ENCODE data around the gene LNX2. TPM values are rescaled to one million over a fixed set of nuclear protein-coding genes. Genes with fewer than 3 reads are reported as not detected.

Gene LNX2
- total and polyA plus RNA-seq, 2 donors (not counting 1 experiment from before 2014, with no cell fraction given): 2.9 to 10.9 TPM

GRCh38 chr13:27625839-27626238 lies 5.5 kb upstream of the LNX2 start:
- ATAC-seq (ENCODE audit: low read depth): no peak
- no peak overlapping the region for H2AFZ ChIP-seq (ENCODE audit: insufficient read depth, low read depth, low read length, poor library complexity, severe bottlenecking)
- CTCF ChIA-PET: interaction anchor here (0.9 kb wide), 1 partner anchor 16 kb away, joined by 3 read pairs; no protein-coding TSS in a partner anchor
- H3K27me3 Mint-ChIP-seq: no peaks in the 10 kb centered on the region
- H3K9ac ChIP-seq (ENCODE audit: low read length): no peak overlapping the region
- H3K4me2 ChIP-seq (replicated peaks; ENCODE audit: low read depth, low read length, poor library complexity, severe bottlenecking): no peak overlapping the region
- H3K4me3 Mint-ChIP-seq: no peak overlapping the region
- H3K9me3 ChIP-seq (ENCODE audit: control extremely low read depth in 1 of 3, control insufficient read depth in 2 of 3, insufficient read depth in 1 of 3, low read length in 2 of 3): no peaks in the 10 kb centered on the region
- intact Hi-C loops (cut with micrococcal nuclease): loop anchor here (10.0 kb wide), 2 partner anchors 91 to 641 kb away; no protein-coding TSS in a partner anchor
- no peaks in the 10 kb centered on the region for H3K27me3 ChIP-seq (replicated peaks in 1 of 4; ENCODE audit: control extremely low read depth in 1 of 4, control insufficient read depth in 3 of 4, insufficient read depth in 4 of 4, low read length in 3 of 4)
- WGBS (ENCODE audit: insufficient coverage): 100% methylated on average over 1 of the region's 2 CpGs
- peaks cover 74% of the 10 kb centered on the region for H4K20me1 ChIP-seq (ENCODE audit: control insufficient read depth, insufficient read depth, low read length, poor library complexity, severe bottlenecking)
- POLR2A ChIA-PET: no interaction called here
- H3K27ac ChIP-seq (ENCODE audit: low read length in 2 of 2): no peak overlapping the region
- H3K4me1 ChIP-seq (ENCODE audit: control insufficient read depth in 2 of 2, insufficient read depth in 2 of 2, low read length in 2 of 2): peaks cover 12 to 14% of the 10 kb centered on the region in 2 donors
- no peak for DNase-seq
- H3K27ac Mint-ChIP-seq: peak overlapping the region; percentile 3
- no peak overlapping the region for H3K4me3 ChIP-seq (ENCODE audit: control extremely low read depth in 1 of 5, extremely low read depth in 1 of 5, insufficient read depth in 1 of 5, low read depth in 2 of 5, low read length in 4 of 5)
- no peaks in the 10 kb centered on the region for H3K9me3 Mint-ChIP-seq (ENCODE audit: insufficient read depth)
- peaks cover 96% of the 10 kb centered on the region for H3K79me2 ChIP-seq (ENCODE audit: control insufficient read depth, insufficient read depth, low read length)
- H3K36me3 ChIP-seq (replicated peaks in 1 of 2; ENCODE audit: control extremely low read depth in 1 of 2, control insufficient read depth in 1 of 2, extremely low read depth in 1 of 2, insufficient read depth in 2 of 2, low read length in 1 of 2): peaks cover 8 to 23% of the 10 kb centered on the region in 2 experiments
- TF ChIP-seq CTCF (IDR thresholded peaks at IDR 0.05): no peak
- no peak for TF ChIP-seq EZH2 (IDR thresholded peaks at IDR 0.05; ENCODE audit: borderline replicate concordance, insufficient read depth, low read depth, low read length, poor library complexity, severe bottlenecking)
- H3K4me1 Mint-ChIP-seq: peaks cover 53% of the 10 kb centered on the region

- TF ChIP-seq EZH2 (IDR thresholded peaks at IDR 0.05; ENCODE audit: borderline replicate concordance, insufficient read depth, low read depth, low read length, poor library complexity, severe bottlenecking) (no peak), CTCF (IDR thresholded peaks at IDR 0.05) (no peak)
- no peaks in the 10 kb centered on the region for H3K9me3 ChIP-seq (ENCODE audit: control extremely low read depth in 1 of 3, control insufficient read depth in 2 of 3, insufficient read depth in 1 of 3, low read length in 2 of 3)
- DNase-seq (no peak), ATAC-seq (ENCODE audit: low read depth) (no peak)
- no peaks in the 10 kb centered on the region for H3K27me3 ChIP-seq (replicated peaks in 1 of 4; ENCODE audit: control extremely low read depth in 1 of 4, control insufficient read depth in 3 of 4, insufficient read depth in 4 of 4, low read length in 3 of 4)
- Mint-ChIP-seq H3K4me1 (peaks cover 58% of the 10 kb centered on the region), H3K4me3 (peak overlapping the region; percentile 20), H3K9me3 (ENCODE audit: insufficient read depth) (no peaks in the 10 kb centered on the region), H3K27ac (peak overlapping the region; percentile 33), H3K27me3 (no peaks in the 10 kb centered on the region)
- peaks cover 19 to 22% of the 10 kb centered on the region in 2 donors for H3K4me1 ChIP-seq (ENCODE audit: control insufficient read depth in 2 of 2, insufficient read depth in 2 of 2, low read length in 2 of 2)
- peaks cover 91% of the 10 kb centered on the region for H3K79me2 ChIP-seq (ENCODE audit: control insufficient read depth, insufficient read depth, low read length)
- H3K27ac ChIP-seq (ENCODE audit: low read length in 2 of 2): no peak overlapping the region
- H4K20me1 ChIP-seq (ENCODE audit: control insufficient read depth, insufficient read depth, low read length, poor library complexity, severe bottlenecking): peaks cover 65% of the 10 kb centered on the region
- intact Hi-C loops (cut with micrococcal nuclease): loop anchor here (5.0 to 10.0 kb wide), 3 partner anchors 89 to 1372 kb away; partner anchors contain the start of gene CDK8
- CTCF ChIA-PET: interaction anchor here (1.1 kb wide), 1 partner anchor 64 kb away, joined by 3 read pairs; no protein-coding TSS in a partner anchor
- POLR2A ChIA-PET: no interaction called here
- no peak overlapping the region for H3K4me3 ChIP-seq (ENCODE audit: control extremely low read depth in 1 of 5, extremely low read depth in 1 of 5, insufficient read depth in 1 of 5, low read depth in 2 of 5, low read length in 4 of 5)
- no peak overlapping the region for H2AFZ ChIP-seq (ENCODE audit: insufficient read depth, low read depth, low read length, poor library complexity, severe bottlenecking)
- H3K36me3 ChIP-seq (replicated peaks in 1 of 2; ENCODE audit: control extremely low read depth in 1 of 2, control insufficient read depth in 1 of 2, extremely low read depth in 1 of 2, insufficient read depth in 2 of 2, low read length in 1 of 2): peaks cover 3 to 21% of the 10 kb centered on the region in 2 experiments
- H3K4me2 ChIP-seq (replicated peaks; ENCODE audit: low read depth, low read length, poor library complexity, severe bottlenecking): no peak overlapping the region
- 100% methylated on average over 2 of the region's 3 CpGs for WGBS (ENCODE audit: insufficient coverage)
- no peak overlapping the region for H3K9ac ChIP-seq (ENCODE audit: low read length)
These were observed 3.7 kb upstream of the LNX2 start for GRCh38 chr13:27624071-27624470.
